Naive thymus-derived CD4-positive, alpha-beta T cell (primary cell): ENCODE results near the gene PRKCA. TPM values are rescaled to one million over a fixed set of nuclear protein-coding genes. Genes with fewer than 3 reads are reported as not detected.
A peak's percentile ranks its signal among the peaks of the same experiment; 100 is the strongest.
"Not testable (repeated sequence)": the region's sequence is repeated elsewhere in the genome, so short reads cannot be mapped to it uniquely, and the experiment has no call there.

ENCODE experiments used
- ATAC-seq: fragments of 150-1000 bp; cut with Tn5 transposase; 2 replicates; pipeline ENCODE4 v1.10.0; 2021; ENCODE audit warnings: mild to moderate bottlenecking, moderate library complexity
- CTCF ChIA-PET: fragments of 350-600 bp; sonication (Branson Sonifier 250); formaldehyde crosslinking; loops from one replicate; lab custom pipeline; 2021; ENCODE audit warnings: antibody characterized with exemption; lab: Charles Lee
- POLR2A ChIA-PET: fragments of 350-600 bp; sonication (Branson Sonifier 250); formaldehyde crosslinking; loops from one replicate; lab custom pipeline; 2021; ENCODE audit warnings: antibody characterized with exemption, inconsistent platforms; lab: Charles Lee
- DNase-seq, 9 donors: peaks; one replicate each; pipeline versions ENCODE4 v3.0.0 to v3.0.0-alpha.2; 2020 to 2022; ENCODE audit warnings: mixed read lengths in 1 of 9
- H3K27ac ChIP-seq: one replicate; pipeline ENCODE4 v1.7.0; 2013; ENCODE audit warnings: mild to moderate bottlenecking, low read depth, low read length, moderate library complexity
- H3K27me3 ChIP-seq, 2 donors: one replicate each; pipeline ENCODE4 v1.7.0; 2013; ENCODE audit warnings: low read length in 2 of 2, mild to moderate bottlenecking in 2 of 2, moderate library complexity in 2 of 2; ENCODE audit not compliant: control insufficient read depth in 2 of 2, insufficient read depth in 2 of 2
- H3K36me3 ChIP-seq, 3 experiments: 1 replicate in 2 of 3; 2 replicates in 1 of 3; pipeline ENCODE4 v1.7.0; 2013; ENCODE audit warnings: low read length in 3 of 3, mild to moderate bottlenecking in 3 of 3, moderate library complexity in 1 of 3; ENCODE audit not compliant: insufficient read depth in 3 of 3, control insufficient read depth in 2 of 3
- H3K4me1 ChIP-seq, 2 donors: one replicate each; pipeline ENCODE4 v1.7.0; 2013; ENCODE audit warnings: low read length in 2 of 2, mild to moderate bottlenecking in 2 of 2, moderate library complexity in 1 of 2; ENCODE audit not compliant: control insufficient read depth in 2 of 2, insufficient read depth in 2 of 2
- H3K4me3 ChIP-seq: 2 replicates; pipeline ENCODE4 v1.7.0; 2013; ENCODE audit warnings: mild to moderate bottlenecking, low read length
- H3K9me3 ChIP-seq, 3 experiments: 1 replicate in 2 of 3; 2 replicates in 1 of 3; pipeline ENCODE4 v1.7.0; 2013; ENCODE audit warnings: low read length in 3 of 3; ENCODE audit not compliant: control insufficient read depth in 2 of 3
- H3K27ac Mint-ChIP-seq, 9 donors: one replicate each; pipeline ENCODE4 v1.8.0; 2020 to 2022; ENCODE audit warnings: mixed read lengths in 9 of 9, mild to moderate bottlenecking in 8 of 9, moderate library complexity in 5 of 9, inconsistent platforms in 2 of 9
- H3K27me3 Mint-ChIP-seq, 5 donors: one replicate each; pipeline ENCODE4 v1.8.0; 2021 to 2022; ENCODE audit warnings: mixed read lengths in 5 of 5, mild to moderate bottlenecking in 1 of 5
- H3K36me3 Mint-ChIP-seq, 5 donors: one replicate each; pipeline ENCODE4 v1.8.0; 2020 to 2022; ENCODE audit warnings: mixed read lengths in 5 of 5, mild to moderate bottlenecking in 3 of 5, inconsistent platforms in 1 of 5
- H3K4me1 Mint-ChIP-seq, 7 donors: one replicate each; pipeline ENCODE4 v1.8.0; 2020 to 2022; ENCODE audit warnings: mixed read lengths in 7 of 7, mild to moderate bottlenecking in 3 of 7, inconsistent platforms in 1 of 7
- H3K4me3 Mint-ChIP-seq, 10 donors: one replicate each; pipeline ENCODE4 v1.8.0; 2020 to 2022; ENCODE audit warnings: mild to moderate bottlenecking in 10 of 10, mixed read lengths in 10 of 10, moderate library complexity in 6 of 10, inconsistent platforms in 2 of 10
- H3K9me3 Mint-ChIP-seq, 11 donors: one replicate each; pipeline ENCODE4 v1.8.0; 2020 to 2022; ENCODE audit warnings: mixed read lengths in 11 of 11, mild to moderate bottlenecking in 4 of 11, inconsistent platforms in 1 of 11, moderate library complexity in 1 of 11
- intact Hi-C, 2 donors: fragments of 100-400 bp; cut with micrococcal nuclease; formaldehyde crosslinking; loops; one replicate each; pipeline ENCODE4 v1.15.1; 2023
- polyA plus RNA-seq, 2 donors: library from polyadenylated mRNA; unstranded; fragments of 300-500 nt; fragmentation: Illumina TruSeq; gene quantifications; one replicate each; pipeline ENCODE4 v1.2.3, GENCODE V29; 2021
- total RNA-seq, 6 experiments: library from RNA in 5 of 6; stranded (reverse) in 5 of 6; gene quantifications; 1 replicate in 5 of 6; 2 replicates in 1 of 6; pipeline ENCODE4 v1.2.3 and lab custom pipeline; 2021 to 2026

The PRKCA gene
- total and polyA plus RNA-seq, 7 experiments from 2014 or later, result 4.1 to 186 (median 122) TPM

DNA sequence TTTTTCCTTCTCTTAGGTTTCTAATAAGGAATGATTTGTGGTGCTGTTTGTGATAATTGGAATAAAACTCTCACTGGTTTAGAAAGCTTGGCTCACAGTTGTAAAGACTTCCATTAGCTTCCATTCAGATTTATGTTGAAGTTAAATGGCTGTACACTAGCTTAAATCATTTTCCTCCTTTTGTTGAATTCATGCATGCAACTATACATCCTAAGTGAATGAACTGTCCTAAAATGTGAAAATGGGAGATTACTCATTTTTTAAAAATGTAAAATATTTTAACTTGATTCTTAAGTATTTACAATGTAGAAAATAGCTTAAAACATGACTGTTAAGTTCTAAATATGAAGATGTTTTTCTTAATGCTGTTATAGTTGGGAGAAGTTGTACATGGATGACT, 15.2 kb downstream of the PRKCA start:
- DNase-seq (no peak), ATAC-seq (no peak)
- peak overlapping the region in 6 of 9 donors; percentile 11 to 84 (median 62) for H3K27ac Mint-ChIP-seq
- peaks cover 4 to 29% of the 10 kb centered on the region in 2 donors for H3K4me1 ChIP-seq
- peak overlapping the region in 5 of 10 donors; percentile 21 to 42 (median 32) for H3K4me3 Mint-ChIP-seq
- peaks cover 0 to 14% (median 4%) of the 10 kb centered on the region in 11 donors for H3K9me3 Mint-ChIP-seq
- peaks cover 0 to 13% (median 0%) of the 10 kb centered on the region in 3 experiments for H3K9me3 ChIP-seq
- H3K4me3 ChIP-seq, result no peak overlapping the region
- peaks cover 0 to 5% (median 0%) of the 10 kb centered on the region in 3 experiments for H3K36me3 ChIP-seq
- H3K27ac ChIP-seq, result no peak overlapping the region
- ChIA-PET POLR2A (interaction anchor here (0.6 to 6.6 kb wide), 2 partner anchors 11 to 26 kb away, joined by 4 to 89 read pairs; no protein-coding TSS in a partner anchor), CTCF (interaction anchor here (1.0 kb wide), 1 partner anchor 11 kb away, joined by 3 read pairs; no protein-coding TSS in a partner anchor)
- H3K27me3 ChIP-seq, result no peaks in the 10 kb centered on the region
- intact Hi-C loops, result no loop called here
- no peaks in the 10 kb centered on the region for H3K27me3 Mint-ChIP-seq
- H3K36me3 Mint-ChIP-seq, result peaks cover 6 to 47% (median 29%) of the 10 kb centered on the region in 5 donors
- H3K4me1 Mint-ChIP-seq, result peaks cover 30 to 73% (median 60%) of the 10 kb centered on the region in 7 donors

DNA sequence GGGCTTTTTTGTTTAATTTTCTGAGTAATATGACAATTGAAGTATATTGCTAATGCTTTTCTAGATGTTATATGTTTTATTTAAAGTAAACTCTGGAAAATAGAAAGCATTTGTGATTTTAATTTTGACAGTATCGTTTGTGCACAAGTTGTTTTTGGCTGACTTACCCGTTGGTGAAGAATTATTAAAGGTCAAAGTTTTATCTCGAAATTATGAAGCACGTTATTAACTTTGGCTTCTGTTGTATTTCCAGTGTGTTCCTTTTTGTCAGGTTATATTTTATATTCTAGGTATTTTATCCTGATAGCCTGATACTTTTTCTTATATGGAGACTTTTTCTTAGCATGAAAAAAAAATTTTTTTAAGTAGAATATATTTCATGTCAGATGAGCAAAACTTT, 16.8 kb downstream of the PRKCA start:
- ChIA-PET CTCF (interaction anchor here (0.6 kb wide), 1 partner anchor 80 kb away, joined by 3 read pairs; no protein-coding TSS in a partner anchor), POLR2A (no interaction called here)
- no peak overlapping the region for H3K27ac ChIP-seq
- Mint-ChIP-seq H3K4me1 (peaks cover 25 to 73% (median 58%) of the 10 kb centered on the region in 7 donors), H3K27me3 (no peaks in the 10 kb centered on the region), H3K4me3 (no peak overlapping the region), H3K36me3 (peaks cover 6 to 61% (median 36%) of the 10 kb centered on the region in 5 donors), H3K9me3 (peaks cover 0 to 20% (median 8%) of the 10 kb centered on the region in 11 donors), H3K27ac (peak overlapping the region in 2 of 9 donors; percentile 38 to 84)
- peaks cover 0 to 13% of the 10 kb centered on the region in 2 donors for H3K4me1 ChIP-seq
- intact Hi-C loops, result no loop called here
- DNase-seq, result no peak
- ATAC-seq, result no peak
- peaks cover 0 to 5% (median 0%) of the 10 kb centered on the region in 3 experiments for H3K36me3 ChIP-seq
- no peaks in the 10 kb centered on the region for H3K27me3 ChIP-seq
- H3K9me3 ChIP-seq, result peaks cover 0 to 13% (median 0%) of the 10 kb centered on the region in 3 experiments
- no peak overlapping the region for H3K4me3 ChIP-seq

DNA sequence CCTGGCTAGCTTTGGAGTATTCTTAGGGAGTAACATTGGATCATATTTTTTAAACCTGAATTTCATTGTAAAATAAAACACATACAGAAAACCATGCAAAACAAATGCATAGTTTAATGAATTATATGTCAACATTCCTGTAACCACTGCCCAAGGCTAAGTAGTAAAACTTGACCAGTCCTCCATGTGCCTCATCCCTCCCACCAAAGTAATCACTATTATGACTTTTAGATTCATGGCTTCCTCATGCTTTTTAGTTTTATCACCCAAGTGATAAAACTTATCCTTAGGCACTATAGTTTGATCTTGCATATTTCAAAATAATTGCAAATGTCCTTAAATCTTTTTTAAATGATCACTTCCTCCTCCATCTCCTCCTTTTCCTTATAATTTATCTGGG, 20.4 kb downstream of the PRKCA start:
- Mint-ChIP-seq H3K27ac (peak overlapping the region in 7 of 9 donors; percentile 20 to 92 (median 78)), H3K4me1 (peaks cover 16 to 74% (median 58%) of the 10 kb centered on the region in 7 donors), H3K27me3 (no peaks in the 10 kb centered on the region), H3K36me3 (peaks cover 0 to 47% (median 24%) of the 10 kb centered on the region in 5 donors), H3K4me3 (peak overlapping the region in 2 of 10 donors; percentile 17 to 29), H3K9me3 (peaks cover 0 to 20% (median 8%) of the 10 kb centered on the region in 11 donors)
- CTCF ChIA-PET, result interaction anchor here (0.6 kb wide), 2 partner anchors 16 to 366 kb away, joined by 3 to 4 read pairs; no protein-coding TSS in a partner anchor
- intact Hi-C loops, result loop anchor here in 1 of 2 donors (1.0 kb wide), 1 partner anchor 9 kb away; no protein-coding TSS in a partner anchor
- Histone ChIP-seq H3K27me3 (no peaks in the 10 kb centered on the region), H3K9me3 (peaks cover 0 to 13% (median 0%) of the 10 kb centered on the region in 3 experiments), H3K27ac (no peak overlapping the region), H3K4me3 (no peak overlapping the region), H3K36me3 (peaks cover 0 to 5% (median 0%) of the 10 kb centered on the region in 3 experiments), H3K4me1 (peaks cover 0 to 28% of the 10 kb centered on the region in 2 donors)
- POLR2A ChIA-PET, result interaction anchor here (1.4 to 3.0 kb wide), 2 partner anchors 8 to 18 kb away, joined by 3 to 26 read pairs; no protein-coding TSS in a partner anchor
- no peak for DNase-seq
- ATAC-seq, result no peak

DNA sequence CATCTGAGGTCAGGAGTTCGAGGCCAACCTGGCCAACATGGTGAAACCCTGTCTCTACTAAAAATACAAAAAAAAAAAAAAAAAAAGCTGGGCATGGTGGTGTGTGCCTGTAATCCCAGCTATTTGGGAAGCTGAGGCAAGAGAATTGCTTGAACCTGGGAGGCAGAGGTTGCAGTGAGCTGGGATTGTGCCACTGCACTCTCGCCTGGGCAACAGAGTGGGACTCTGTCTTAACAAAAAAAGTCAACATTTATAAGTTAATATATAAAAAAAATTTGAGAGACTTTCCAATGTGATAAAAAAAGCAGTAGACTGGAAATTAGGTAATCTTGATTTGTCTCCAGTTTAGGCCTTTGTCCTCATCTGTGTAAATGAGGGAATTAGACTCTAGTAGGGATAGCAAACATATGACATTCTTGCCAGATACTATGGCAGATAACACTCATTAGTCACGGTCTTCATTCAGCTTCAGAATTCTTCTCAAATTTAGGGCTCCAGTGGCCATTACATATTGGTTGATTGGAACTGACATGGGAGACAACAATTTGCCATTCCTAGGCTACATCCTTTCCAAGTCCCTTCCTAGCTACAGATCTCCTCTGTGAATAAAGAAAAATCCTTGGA, 22.1 kb downstream of the PRKCA start:
- H3K36me3 Mint-ChIP-seq, result peaks cover 0 to 54% (median 25%) of the 10 kb centered on the region in 5 donors
- intact Hi-C loops, result not testable (repeated sequence)

DNA sequence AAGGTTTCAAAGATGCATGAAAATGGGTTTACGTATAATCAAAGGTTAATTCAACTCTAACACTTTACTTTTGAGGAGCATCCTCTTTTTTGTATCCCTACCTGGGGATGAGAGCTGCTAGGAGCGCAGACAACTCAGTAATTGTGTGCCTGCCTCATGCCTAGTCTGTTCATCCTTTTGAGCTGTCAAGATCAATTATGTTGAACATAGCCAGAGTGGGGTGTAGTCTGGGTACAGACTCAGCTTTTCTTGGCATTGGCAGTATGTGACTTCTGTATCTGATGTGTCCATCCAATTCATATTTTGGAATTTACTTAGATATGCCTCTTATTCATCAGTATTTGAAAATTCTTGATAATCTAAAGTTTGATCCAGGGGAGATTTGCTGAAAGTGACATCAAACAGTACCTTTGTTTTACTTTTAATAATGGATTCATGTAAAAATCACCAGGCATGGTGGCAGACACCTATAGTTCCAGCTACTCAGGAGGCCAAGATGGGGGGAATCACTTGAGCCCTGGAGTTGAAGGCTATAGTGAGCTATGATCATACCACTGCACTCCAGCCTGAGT, 24.1 kb downstream of the PRKCA start:
- H3K36me3 ChIP-seq, result peaks cover 0 to 3% (median 0%) of the 10 kb centered on the region in 3 experiments
- no peaks in the 10 kb centered on the region for H3K27me3 Mint-ChIP-seq
- peaks cover 0 to 6% (median 0%) of the 10 kb centered on the region in 3 experiments for H3K9me3 ChIP-seq
- no peaks in the 10 kb centered on the region for H3K27me3 ChIP-seq
- H3K9me3 Mint-ChIP-seq, result peaks cover 0 to 13% (median 4%) of the 10 kb centered on the region in 11 donors
- H3K4me3 ChIP-seq, result no peak overlapping the region
- peak overlapping the region in 8 of 9 donors; percentile 30 to 92 (median 78) for H3K27ac Mint-ChIP-seq
- ChIA-PET POLR2A (interaction anchor here (0.6 to 8.3 kb wide), 7 partner anchors 11 to 80 kb away, joined by 3 to 89 read pairs (median 10); no protein-coding TSS in a partner anchor), CTCF (interaction anchor here (2.4 to 2.5 kb wide), 2 partner anchors 13 to 22 kb away, joined by 6 to 8 read pairs; no protein-coding TSS in a partner anchor)
- peak overlapping the region; percentile 44 for H3K27ac ChIP-seq
- peaks cover 41 to 88% (median 80%) of the 10 kb centered on the region in 7 donors for H3K4me1 Mint-ChIP-seq
- intact Hi-C loops, result no loop called here
- H3K4me3 Mint-ChIP-seq, result peak overlapping the region in 7 of 10 donors; percentile 10 to 55 (median 22)
- peaks cover 0 to 44% (median 24%) of the 10 kb centered on the region in 5 donors for H3K36me3 Mint-ChIP-seq
- ATAC-seq (no peak), DNase-seq (peak in 1 of 9 donors; percentile 15)
- H3K4me1 ChIP-seq, result peaks cover 0 to 60% of the 10 kb centered on the region in 2 donors

More for the DNA sequence above, 22.1 kb downstream of the PRKCA start:
- ChIA-PET POLR2A (interaction anchor here (1.0 to 8.3 kb wide), 2 partner anchors 9 to 14 kb away, joined by 3 to 89 read pairs; no protein-coding TSS in a partner anchor), CTCF (interaction anchor here (1.1 kb wide), 1 partner anchor 9 kb away, joined by 3 read pairs; no protein-coding TSS in a partner anchor)
- not testable (repeated sequence) for DNase-seq, H3K27me3 Mint-ChIP-seq, H3K27me3 ChIP-seq, ATAC-seq, H3K27ac ChIP-seq, H3K4me3 ChIP-seq, H3K36me3 ChIP-seq
- Mint-ChIP-seq H3K4me3 (peak overlapping the region in 3 of 10 donors; percentile 17 to 55 (median 39)), H3K9me3 (peaks cover 0 to 20% (median 8%) of the 10 kb centered on the region in 11 donors), H3K27ac (peak overlapping the region in 8 of 9 donors; percentile 62 to 92 (median 81)), H3K4me1 (peaks cover 30 to 78% (median 62%) of the 10 kb centered on the region in 7 donors)
- Histone ChIP-seq H3K4me1 (peaks cover 0 to 39% of the 10 kb centered on the region in 2 donors), H3K9me3 (peaks cover 0 to 13% (median 0%) of the 10 kb centered on the region in 3 experiments)
